WERI-Rb-1 (cell line): Measurements from ENCODE around the gene SRMS.
A peak's percentile ranks its signal among the peaks of the same experiment; 100 is the strongest.

Experiments used
- DNase-seq: peaks from one replicate; pipeline ENCODE4 v3.0.0-alpha.2; 2020
- H3K27ac ChIP-seq: fragments of 250-450 bp; sonication (Bioruptor Pico); 2 replicates; pipeline ENCODE4 v1.5.1; 2020; ENCODE audit warnings: mild to moderate bottlenecking, moderate library complexity
- H3K27me3 ChIP-seq: fragments of 250-450 bp; sonication (Bioruptor Pico); 2 replicates; pipeline ENCODE4 v1.5.1; 2021; ENCODE audit warnings: mild to moderate bottlenecking, low read depth, moderate library complexity; ENCODE audit not compliant: insufficient read depth, severe bottlenecking
- H3K36me3 ChIP-seq: fragments of 250-450 bp; sonication (Bioruptor Pico); 2 replicates; pipeline ENCODE4 v1.5.1; 2020; ENCODE audit warnings: mild to moderate bottlenecking, moderate library complexity
- H3K4me3 ChIP-seq: 2 replicates; pipeline ENCODE4 v1.5.1; 2011; ENCODE audit warnings: low read depth, mild to moderate bottlenecking, control low read depth, low read length
- H3K9me3 ChIP-seq: fragments of 250-450 bp; sonication (Bioruptor Pico); 2 replicates; pipeline ENCODE4 v1.5.1; 2021; ENCODE audit warnings: mild to moderate bottlenecking, moderate library complexity; ENCODE audit not compliant: severe bottlenecking
- CTCF ChIP-seq: IDR thresholded peaks from 2 replicates; pipeline ENCODE4 v1.5.1; 2011; ENCODE audit warnings: low read depth, mild to moderate bottlenecking, control low read depth, inconsistent platforms, low read length

Gene SRMS

GRCh38 chr20:63538204-63539091, 9.1 kb downstream of the SRMS start:
- TF ChIP-seq CTCF = peak; percentile 33; the same call in 1 of the 2 replicates
- Histone ChIP-seq H3K4me3 (peak overlapping the region; percentile 25), H3K27me3 (no peaks in the 10 kb centered on the region), H3K27ac (peak overlapping the region; percentile 49), H3K36me3 (no peaks in the 10 kb centered on the region), H3K9me3 (no peaks in the 10 kb centered on the region)
- DNase-seq = peak; percentile 80

GRCh38 chr20:63537525-63538203, 9.9 kb downstream of the SRMS start:
- peak; percentile 92 for DNase-seq
- H3K27me3 ChIP-seq = no peaks in the 10 kb centered on the region
- H3K4me3 ChIP-seq = peak overlapping the region; percentile 33
- no peaks in the 10 kb centered on the region for H3K36me3 ChIP-seq
- no peaks in the 10 kb centered on the region for H3K9me3 ChIP-seq
- peak; percentile 99 for TF ChIP-seq CTCF
- H3K27ac ChIP-seq = peak overlapping the region; percentile 49

- TF ChIP-seq CTCF = no peak
- DNase-seq = no peak
- H3K4me3 ChIP-seq = peak within 1 kb of the TSS; percentile 33
- no peaks in the 10 kb centered on the region for H3K27me3 ChIP-seq
- no peaks in the 10 kb centered on the region for H3K9me3 ChIP-seq
- H3K27ac ChIP-seq = peak within 1 kb of the TSS; percentile 49
- no peaks in the 10 kb centered on the region for H3K36me3 ChIP-seq
Measured at GRCh38 chr20:63536997-63537524, 10.5 kb downstream of the SRMS start, which contains the start of gene PTK6. Gene PTK6, minus strand, starts transcription at chr20:63537376. Its CDS starts 62 bp downstream, at chr20:63537314.

GRCh38 chr20:63536241-63536977, 11.1 kb downstream of the SRMS start:
- Histone ChIP-seq H3K4me3 (no peak overlapping the region), H3K27ac (no peak overlapping the region), H3K9me3 (no peaks in the 10 kb centered on the region), H3K27me3 (no peaks in the 10 kb centered on the region), H3K36me3 (no peaks in the 10 kb centered on the region)
- peak; percentile 15 for DNase-seq
- TF ChIP-seq CTCF = no peak

- no peak for TF ChIP-seq CTCF
Measured at GRCh38 chr20:63534831-63535651, 12.5 kb downstream of the SRMS start.

More at GRCh38 chr20:63534831-63535651, 12.5 kb downstream of the SRMS start:
- Histone ChIP-seq H3K4me3 (no peak overlapping the region), H3K9me3 (no peaks in the 10 kb centered on the region), H3K27me3 (no peaks in the 10 kb centered on the region), H3K36me3 (no peaks in the 10 kb centered on the region), H3K27ac (no peak overlapping the region)
- DNase-seq = no peak
